Femur (tissue), 1 donor: ENCODE results near the gene TNNI2.

ENCODE experiments used
- DNase-seq: peaks from one replicate; pipeline ENCODE4 v3.0.0-alpha.2; 2017

Gene TNNI2

DNA sequence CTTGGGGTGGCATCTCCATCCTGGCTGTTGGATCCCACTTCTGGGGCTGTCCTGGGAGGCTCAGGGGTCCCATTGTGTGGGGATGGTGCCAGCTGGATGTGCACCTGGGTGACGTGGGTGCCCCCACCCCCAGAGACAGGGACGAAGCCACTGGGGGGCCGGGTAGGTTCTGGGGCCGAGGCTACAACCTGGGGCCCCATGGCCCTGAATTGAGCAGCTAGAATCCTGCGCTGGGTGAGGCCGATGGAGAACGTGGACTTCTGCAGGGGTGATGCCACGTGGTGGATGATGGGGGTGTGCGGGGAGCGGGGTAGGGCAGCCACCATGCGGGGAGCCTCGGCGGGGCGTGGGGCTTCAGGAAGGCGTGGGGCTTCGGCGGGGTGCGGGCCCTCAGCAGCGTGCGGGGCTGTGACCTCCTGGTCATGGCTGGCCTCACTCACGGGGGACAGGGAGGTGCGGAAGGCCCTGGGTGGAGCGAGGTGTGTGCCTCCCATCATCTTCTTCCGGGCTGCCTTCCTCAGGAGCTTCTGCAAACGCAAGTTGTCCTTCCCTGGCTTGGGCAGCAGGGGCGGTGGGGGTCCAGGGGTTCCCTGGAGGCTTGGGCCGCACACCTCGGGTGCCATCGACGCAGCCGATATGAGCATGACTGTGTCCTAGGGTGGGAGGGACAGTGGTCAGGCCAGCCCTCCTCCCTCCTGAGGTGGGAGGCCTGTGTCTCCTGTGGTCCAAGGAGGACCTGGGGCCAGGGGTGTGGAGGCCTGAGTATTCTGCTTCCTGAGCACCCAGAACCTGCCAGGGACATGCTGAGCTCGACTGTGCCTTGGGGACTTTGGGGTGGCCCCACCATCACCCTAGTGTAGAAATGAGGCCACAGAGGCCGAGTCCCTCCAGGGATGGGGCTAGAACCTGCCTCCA is 51.4 kb downstream of the TNNI2 start:
- DNase-seq: peak; percentile 25
